H1 (cell line): ENCODE data around the gene UBE2J1. TPM values are rescaled to one million over a fixed set of nuclear protein-coding genes. Genes with fewer than 3 reads are reported as not detected.

Experiments used
- polyA plus RNA-seq, 7 experiments: library from polyadenylated mRNA; depleted of rRNA in 3 of 7; stranded (reverse) in 5 of 7; unstranded in 2 of 7; fragments of >200 nt in 5 of 7; fragments of 200-250 nt in 2 of 7; gene quantifications; 1 replicate in 5 of 7; 2 replicates in 1 of 7; 4 replicates in 1 of 7; pipeline versions ENCODE4 v1.2.1 to v1.2.3, GENCODE V29; 2011 to 2013; ENCODE audit warnings: missing spikeins in 2 of 7, mixed read lengths in 2 of 7
- total RNA-seq: library from RNA; stranded (reverse); fragmentation: NEBNext Ultra II Directional; extraction: Animal tissue kit (Norgen Biotek cat#: 25700); gene quantifications from 2 replicates; pipeline ENCODE4 v1.2.1, GENCODE V29; 2021
- TF ChIP-seq, protein P1 (sequence below): IDR thresholded peaks from 2 replicates; pipeline ENCODE4 v1.6.1; 2011; ENCODE audit warnings: low read length, improper control_type of control experiment

Gene UBE2J1
- total and polyA plus RNA-seq, 2 of the 8 experiments (the other 6 are each of a cell fraction or from before 2014, with no cell fraction given): 8.5 to 15.2 TPM

DNA sequence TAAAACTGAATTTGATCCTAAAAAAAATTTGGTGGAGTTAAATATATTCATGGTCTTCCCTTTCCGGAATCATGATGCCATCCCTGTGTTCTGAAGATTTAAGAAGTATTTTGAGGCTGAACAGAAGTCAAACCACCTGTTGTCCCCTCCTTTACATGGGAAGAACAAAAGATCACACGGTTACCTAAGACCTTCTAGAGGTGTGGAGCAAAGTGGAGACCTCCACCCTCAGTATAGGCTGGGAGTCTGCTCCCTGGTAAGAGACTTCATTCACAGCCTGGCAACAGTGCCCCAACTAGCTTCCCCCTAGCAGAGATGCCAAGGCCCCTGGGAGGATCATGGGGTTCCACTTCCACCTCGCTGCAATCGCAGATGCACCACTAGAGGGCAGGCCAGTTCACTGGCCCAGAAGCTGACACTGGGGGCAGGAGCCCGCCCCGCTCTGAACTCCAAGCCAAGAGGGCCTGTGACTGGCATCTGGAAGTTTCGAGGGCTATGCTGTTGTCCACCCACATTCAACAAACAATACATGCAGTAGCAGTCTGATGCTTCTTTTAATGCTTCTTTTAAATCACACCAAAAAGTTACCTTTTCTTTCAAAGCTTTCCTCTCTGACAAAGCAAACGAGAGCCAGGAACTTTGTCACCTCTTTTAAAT is 19.5 kb upstream of the UBE2J1 start (continued):
- TF ChIP-seq, protein P1, sequence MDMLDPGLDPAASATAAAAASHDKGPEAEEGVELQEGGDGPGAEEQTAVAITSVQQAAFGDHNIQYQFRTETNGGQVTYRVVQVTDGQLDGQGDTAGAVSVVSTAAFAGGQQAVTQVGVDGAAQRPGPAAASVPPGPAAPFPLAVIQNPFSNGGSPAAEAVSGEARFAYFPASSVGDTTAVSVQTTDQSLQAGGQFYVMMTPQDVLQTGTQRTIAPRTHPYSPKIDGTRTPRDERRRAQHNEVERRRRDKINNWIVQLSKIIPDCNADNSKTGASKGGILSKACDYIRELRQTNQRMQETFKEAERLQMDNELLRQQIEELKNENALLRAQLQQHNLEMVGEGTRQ: 0 out of 2 replicates have a peak, but pooled peaks have one; percentile 15
